ENCODE measurements around the gene JSRP1. TPM values are rescaled to one million over a fixed set of nuclear protein-coding genes. Genes with fewer than 3 reads are reported as not detected.

Gene JSRP1
- total and polyA plus RNA-seq, 10 of the 15 experiments (the other 5 are each of a cell fraction or from before 2014, with no cell fraction given) = 0.41 to 0.91 (median 0.49) TPM; not detected in 7

DNA sequence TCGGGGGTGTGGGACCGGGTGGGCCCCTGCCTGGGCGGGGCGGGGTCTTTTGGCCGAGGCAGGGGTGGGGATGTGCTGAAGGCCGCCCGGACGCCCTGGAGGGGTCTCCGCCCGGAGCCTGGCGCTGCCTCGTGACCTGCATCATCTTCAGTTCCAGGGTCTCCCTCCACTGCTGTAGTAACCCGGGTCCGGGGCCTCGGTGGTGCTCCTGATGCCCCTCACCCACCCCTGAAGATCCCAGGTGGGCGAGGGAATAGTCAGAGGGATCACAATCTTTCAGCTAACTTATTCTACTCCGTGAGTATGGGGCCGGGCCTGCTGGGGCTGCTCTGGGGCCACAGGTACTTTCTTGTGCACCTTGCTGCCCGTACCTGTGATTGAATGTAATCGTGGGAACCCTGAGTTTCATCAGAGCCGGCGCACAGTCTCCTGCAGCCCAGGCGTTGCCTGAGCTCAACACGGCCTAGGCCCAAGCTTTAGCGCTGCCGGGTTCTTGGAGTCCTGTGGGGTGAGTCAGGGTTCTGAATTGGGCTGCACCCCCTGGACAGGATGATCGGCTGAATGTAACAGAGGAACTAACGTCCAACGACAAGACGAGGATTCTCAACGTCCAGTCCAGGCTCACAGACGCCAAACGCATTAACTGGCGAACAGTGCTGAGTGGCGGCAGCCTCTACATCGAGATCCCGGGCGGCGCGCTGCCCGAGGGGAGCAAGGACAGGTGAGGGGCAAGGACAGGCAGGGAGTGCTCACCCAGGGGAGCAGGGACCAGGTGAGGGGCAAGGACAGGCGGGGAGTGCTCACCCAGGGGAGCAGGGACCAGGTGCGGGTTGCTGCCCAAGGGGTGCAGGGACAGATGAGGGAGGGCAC lies 15.3 kb upstream of the JSRP1 start:
- no peak for FAIRE-seq

More for the DNA sequence above, 15.3 kb upstream of the JSRP1 start:
- ATAC-seq = no peak
- peak overlapping the region; percentile 89 for H3K27ac ChIP-seq (ENCODE audit: control insufficient read depth, insufficient read depth)
- POLR2A ChIA-PET = interaction anchor here (0.5 to 3.5 kb wide), 8 partner anchors 10 to 103 kb away, joined by 3 to 36 read pairs (median 4); no protein-coding TSS in a partner anchor
- peaks cover 16% of the 10 kb centered on the region for H3K4me1 ChIP-seq (ENCODE audit: control insufficient read depth, insufficient read depth, low read length)
- RAD21 ChIA-PET (ENCODE audit: unreplicated experiment) = interaction anchor here (0.8 to 4.5 kb wide), 8 partner anchors 11 to 115 kb away, joined by 3 to 44 read pairs (median 4); no protein-coding TSS in a partner anchor
- H3K36me3 ChIP-seq (ENCODE audit: control insufficient read depth in 2 of 2, insufficient read depth in 2 of 2, low read length in 1 of 2) = peaks cover 4 to 19% of the 10 kb centered on the region in 2 experiments
- H3K4me3 ChIP-seq = peak overlapping the region; percentile 95
- SMC1A ChIA-PET (ENCODE audit: uncharacterized antibody, unreplicated experiment) = interaction anchor here (0.6 to 5.1 kb wide), 7 partner anchors 10 to 115 kb away, joined by 3 to 30 read pairs (median 4); no protein-coding TSS in a partner anchor
- peaks cover 13% of the 10 kb centered on the region for H4K20me1 ChIP-seq (ENCODE audit: control insufficient read depth, insufficient read depth)
- H2AFZ ChIP-seq (ENCODE audit: control insufficient read depth, low read depth, low read length) = no peak overlapping the region
- no peaks in the 10 kb centered on the region for H3K9me3 ChIP-seq (replicated peaks; ENCODE audit: control insufficient read depth, insufficient read depth, low read length)
- H3K4me2 ChIP-seq (ENCODE audit: control insufficient read depth, insufficient read depth) = peak overlapping the region; percentile 92
- intact Hi-C loops (cut with micrococcal nuclease; ENCODE audit: unreplicated experiment) (loop anchor here (5.0 to 10.0 kb wide), 2 partner anchors 351 to 513 kb away; partner anchors contain the start of genes SGTA and THOP1), in situ Hi-C loops (cut with MboI) (loop anchor here (5.0 to 10.0 kb wide), 3 partner anchors 34 to 343 kb away; partner anchors contain the start of genes PLEKHJ1 and SF3A2)
- CTCF ChIA-PET = interaction anchor here (0.9 to 6.4 kb wide), 10 partner anchors 10 to 375 kb away, joined by 3 to 46 read pairs (median 5); no protein-coding TSS in a partner anchor
- no peaks in the 10 kb centered on the region for H3K27me3 ChIP-seq (replicated peaks in 1 of 2; ENCODE audit: control insufficient read depth in 2 of 2, insufficient read depth in 2 of 2, low read length in 1 of 2)
- H3K79me2 ChIP-seq (ENCODE audit: control insufficient read depth, insufficient read depth, low read length) = peaks cover 58% of the 10 kb centered on the region
- TSS peak; percentile 51 for BruUV-seq (replicated peaks)
- TF ChIP-seq CREM (IDR thresholded peaks at IDR 0.05; ENCODE audit: low read depth) (no peak), ATF7 (IDR thresholded peaks at IDR 0.05; ENCODE audit: low read depth) (no peak), POLR2A (IDR thresholded peaks at IDR 0.05; ENCODE audit: low read depth, low read length) (peak; percentile 80), HDGF (IDR thresholded peaks at IDR 0.05) (0 out of 2 replicates have a peak, but pooled peaks have one; percentile 37)
- H3K9ac ChIP-seq (ENCODE audit: control insufficient read depth, insufficient read depth, low read length) = peak overlapping the region; percentile 97
- no peak for DNase-seq (ENCODE audit: low read depth, low spot score)
- under 1% methylated on average over 38 of the region's 43 CpGs for WGBS (ENCODE audit: insufficient coverage, insufficient replicate concordance, low lambda C conversion rate, missing lambda C conversion rate)

Measured in GM12878 (cell line).